Right hindlimb (tissue), 1 donor: ENCODE results near the gene DUXA.
A peak's percentile ranks its signal among the peaks of the same experiment; 100 is the strongest.
"Not testable (repeated sequence)": the region's sequence is repeated elsewhere in the genome, so short reads cannot be mapped to it uniquely, and the experiment has no call there.

Experiments
- DNase-seq: peaks from one replicate; pipeline ENCODE4 v3.0.0-alpha.2; 2018

The DUXA gene

GRCh38 chr19:57167385-57167784 is at the start of gene DUXA:
TSS of gene DUXA (minus strand) at chr19:57167485. CDS start at chr19:57167443, 42 bp downstream.
- DNase-seq, result no peak

DNA sequence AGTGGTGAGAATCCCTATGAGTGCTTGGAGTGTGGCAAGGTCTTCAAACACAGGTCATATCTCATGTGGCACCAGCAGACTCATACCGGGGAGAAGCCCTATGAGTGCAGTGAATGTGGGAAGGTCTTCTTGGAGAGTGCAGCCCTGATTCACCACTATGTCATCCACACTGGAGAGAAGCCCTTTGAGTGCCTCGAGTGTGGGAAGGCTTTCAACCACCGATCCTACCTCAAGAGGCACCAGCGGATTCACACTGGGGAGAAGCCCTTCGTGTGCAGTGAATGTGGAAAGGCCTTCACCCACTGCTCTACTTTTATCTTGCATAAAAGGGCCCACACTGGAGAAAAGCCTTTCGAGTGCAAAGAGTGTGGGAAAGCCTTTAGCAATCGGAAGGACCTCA is 44.8 kb upstream of the DUXA start:
- no peak for DNase-seq

GRCh38 chr19:57210381-57210780 is 43.1 kb upstream of the DUXA start:
- no peak for DNase-seq

DNA sequence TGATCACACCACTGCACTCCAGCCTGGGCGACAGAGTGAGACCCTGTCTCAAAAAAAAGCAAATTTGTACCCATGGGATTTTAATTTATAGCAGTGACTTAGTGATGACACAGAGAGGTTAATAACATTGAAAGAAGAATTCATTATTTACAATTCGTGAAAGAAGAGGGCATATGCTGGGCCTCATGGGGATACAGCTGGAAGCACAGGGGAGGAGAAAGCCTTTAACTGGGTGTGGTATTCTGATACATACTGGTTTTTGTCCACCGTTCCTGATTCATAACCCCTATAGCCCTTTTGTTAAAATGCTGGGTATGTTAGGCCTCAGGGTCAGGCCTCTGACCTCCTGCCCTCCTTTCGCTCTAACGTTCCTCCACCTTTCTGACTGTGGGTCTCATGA is 34.9 kb upstream of the DUXA start:
- DNase-seq, result no peak

GRCh38 chr19:57197874-57198273 is 30.6 kb upstream of the DUXA start:
- DNase-seq, result not testable (repeated sequence)

GRCh38 chr19:57192993-57193392 is 25.7 kb upstream of the DUXA start:
- DNase-seq, result no peak

- DNase-seq, result no peak
Measured at GRCh38 chr19:57192077-57192420, 24.8 kb upstream of the DUXA start.

DNA sequence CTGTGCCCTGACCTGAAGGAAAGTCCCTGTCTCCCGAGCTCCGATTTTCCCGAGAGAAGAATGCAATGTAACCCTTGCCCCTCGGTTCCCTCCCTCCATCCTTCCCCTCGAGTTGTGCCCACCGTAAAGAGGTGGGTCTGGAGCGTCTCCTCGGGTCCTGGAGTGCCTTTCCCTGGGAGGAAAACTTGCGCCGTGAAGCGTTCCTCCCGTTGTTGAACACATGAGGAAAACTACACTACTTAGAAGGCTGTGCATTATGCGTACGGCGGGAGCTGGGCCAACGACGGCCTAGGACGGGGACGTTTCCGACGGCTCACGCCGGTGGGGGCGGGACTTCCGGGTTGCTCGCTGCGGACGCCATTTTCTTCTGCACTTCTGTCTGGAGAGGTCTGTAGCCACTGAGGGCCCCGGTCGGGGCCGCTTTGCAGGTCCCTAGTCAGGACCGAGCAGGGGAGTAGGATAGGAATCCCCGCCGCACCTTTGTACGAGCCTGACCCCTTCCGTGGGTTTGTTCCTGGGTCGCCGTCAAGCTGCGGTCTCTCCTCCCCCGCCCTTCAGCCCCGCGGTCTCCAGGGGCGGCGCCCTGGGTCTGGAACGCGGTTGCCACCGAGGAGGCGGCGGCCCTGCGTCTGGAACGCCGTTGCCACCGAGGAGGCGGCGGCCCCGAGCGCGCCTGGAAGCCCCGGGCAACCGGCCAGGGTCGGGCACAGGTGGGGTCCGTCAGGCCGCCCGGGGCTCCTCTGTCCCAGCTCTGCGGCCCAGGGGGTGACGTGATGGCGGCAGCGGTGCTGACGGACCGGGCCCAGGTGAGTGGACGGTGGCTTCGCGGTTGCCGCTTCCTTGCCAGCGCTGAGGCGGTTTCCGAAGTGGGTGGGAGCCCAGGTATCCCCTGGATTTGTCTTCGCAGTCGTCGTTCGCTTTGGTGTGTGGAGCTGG is 24.1 kb upstream of the DUXA start, which contains the start of gene ZNF264:
Gene ZNF264 (plus strand): TSS at position 360 of the 936 bp plus-strand sequence. CDS start 414 bp downstream, at position 774.
- peak; percentile 96 for DNase-seq

DNA sequence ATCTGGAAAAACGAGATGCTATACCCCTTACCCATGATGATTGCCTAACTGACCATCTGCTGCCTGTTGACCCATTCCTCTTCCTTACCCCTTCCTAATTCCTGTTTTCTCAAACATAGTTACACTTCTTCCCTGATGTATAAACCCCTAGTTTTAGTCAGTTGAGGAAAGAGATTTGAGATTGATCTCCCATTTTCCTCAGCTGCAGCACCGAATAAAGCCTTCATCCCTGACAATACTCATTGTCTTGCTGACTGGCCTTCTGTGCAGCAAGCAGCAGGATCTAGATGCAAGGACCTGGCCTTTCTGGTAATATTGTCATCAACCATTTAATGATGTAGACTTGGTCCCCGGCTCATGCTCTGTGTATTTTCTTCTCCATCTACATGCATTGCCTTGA is 23.0 kb upstream of the DUXA start:
- DNase-seq, result no peak

DNA sequence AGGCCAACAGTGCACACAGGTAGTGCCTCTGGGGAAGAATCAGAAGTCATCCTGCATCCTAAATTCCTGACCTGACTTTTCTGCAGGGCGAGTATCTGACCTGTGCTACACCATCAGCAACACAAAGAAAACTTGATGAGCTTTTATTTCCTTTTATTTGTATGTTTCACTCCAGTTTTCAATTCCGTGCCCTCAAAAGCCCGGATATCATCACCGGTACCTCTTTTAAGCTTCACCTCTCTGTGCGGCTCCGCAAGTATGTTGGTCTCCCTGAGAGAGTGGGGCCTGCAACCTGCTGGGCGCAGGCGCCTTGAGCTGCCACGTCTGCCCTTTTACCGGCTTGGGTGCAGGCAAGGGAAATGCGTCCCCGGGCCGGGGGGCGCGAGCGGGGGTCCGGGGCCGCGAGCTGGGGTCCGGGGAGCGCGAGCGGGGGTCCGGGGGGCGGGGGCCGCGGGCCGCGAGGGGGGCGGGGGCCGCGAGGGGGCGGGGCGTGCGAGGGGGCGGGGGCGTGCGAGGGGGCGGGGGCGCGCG is 4.3 kb upstream of the DUXA start:
- peak; percentile 66 for DNase-seq

DNA sequence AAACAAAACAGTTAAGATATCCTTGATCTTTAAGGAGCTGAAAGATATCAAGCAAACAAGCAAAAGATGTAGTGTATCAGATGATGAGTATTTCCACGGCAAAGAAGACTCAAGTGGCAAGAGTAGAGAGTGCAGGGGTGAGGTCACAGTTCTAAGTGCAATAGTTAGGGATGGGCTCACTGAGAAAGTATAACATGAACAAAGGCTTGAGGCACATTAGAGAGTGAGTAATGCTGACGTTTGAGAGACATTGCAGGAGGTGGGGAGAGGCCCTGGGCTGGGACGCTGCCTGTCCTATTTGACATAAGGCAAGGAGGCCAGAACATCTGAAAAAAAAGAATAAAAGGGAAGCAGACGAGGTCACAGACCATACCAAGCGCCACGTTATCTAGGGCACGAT is 1.4 kb downstream of the DUXA start:
- DNase-seq, result no peak

GRCh38 chr19:57161985-57162539 is 5.2 kb downstream of the DUXA start:
- no peak for DNase-seq

DNA sequence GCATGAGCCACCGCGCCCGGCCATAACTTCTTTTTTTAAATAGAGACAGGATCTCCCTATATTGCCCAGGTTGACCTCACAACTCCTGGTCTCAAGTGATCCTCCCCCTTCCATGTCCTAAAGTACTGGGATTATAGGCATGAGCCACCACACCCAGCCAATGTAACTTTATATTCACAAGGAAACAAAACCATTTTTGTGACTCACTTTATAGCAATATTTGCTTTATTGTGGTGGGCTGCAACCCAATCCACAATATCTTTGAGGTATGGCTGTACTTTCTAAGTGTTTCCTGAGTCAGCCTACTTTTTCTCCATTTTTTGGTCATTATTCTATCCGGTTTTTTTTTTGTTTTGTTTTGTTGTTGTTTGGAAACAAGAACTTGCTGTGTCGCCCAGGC is 14.4 kb downstream of the DUXA start:
- DNase-seq, result no peak

- no peak for DNase-seq
Measured at GRCh38 chr19:57141699-57142098, 25.6 kb downstream of the DUXA start.

GRCh38 chr19:57135797-57136196 is 31.5 kb downstream of the DUXA start:
- DNase-seq, result no peak

DNA sequence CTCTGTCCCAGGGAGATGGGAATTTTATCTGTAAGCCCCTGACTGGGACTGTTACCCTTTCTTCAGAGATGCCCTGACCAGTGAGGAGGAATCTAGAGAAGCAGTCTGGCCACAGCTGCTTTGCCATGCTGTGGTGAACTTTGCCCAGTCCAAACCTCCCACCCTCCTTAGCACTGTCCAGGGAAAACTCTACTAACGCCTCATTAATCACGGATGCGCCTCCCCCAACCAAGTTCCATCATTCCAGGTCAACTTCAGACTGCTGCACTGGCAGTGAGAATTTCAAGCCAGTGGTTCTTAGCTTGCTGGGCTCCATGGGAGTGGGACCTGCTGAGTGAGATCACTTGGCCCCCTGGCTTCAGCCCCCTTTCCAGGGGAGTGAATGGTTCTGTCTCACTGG is 39.9 kb downstream of the DUXA start:
- DNase-seq, result not testable (repeated sequence)

DNA sequence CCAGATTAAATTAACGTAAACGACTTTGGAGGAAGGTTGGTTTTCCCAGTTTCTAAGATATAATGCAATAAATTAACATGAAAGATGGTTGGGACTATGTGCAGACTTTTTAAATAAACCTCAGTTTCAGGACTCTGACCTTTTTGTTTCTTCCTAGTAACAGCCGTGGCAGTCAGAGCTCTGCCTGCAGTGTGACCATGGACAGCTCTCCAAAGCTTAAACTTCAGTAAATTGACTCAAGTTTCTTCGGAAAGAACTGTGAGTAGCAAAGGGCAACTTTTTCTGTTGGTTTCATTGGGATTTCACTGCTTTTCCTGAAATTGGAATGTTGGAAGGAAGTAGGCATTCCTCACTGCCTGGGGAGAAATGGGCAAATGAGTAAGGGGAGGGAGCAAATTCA is 43.4 kb downstream of the DUXA start:
- DNase-seq, result no peak

DNA sequence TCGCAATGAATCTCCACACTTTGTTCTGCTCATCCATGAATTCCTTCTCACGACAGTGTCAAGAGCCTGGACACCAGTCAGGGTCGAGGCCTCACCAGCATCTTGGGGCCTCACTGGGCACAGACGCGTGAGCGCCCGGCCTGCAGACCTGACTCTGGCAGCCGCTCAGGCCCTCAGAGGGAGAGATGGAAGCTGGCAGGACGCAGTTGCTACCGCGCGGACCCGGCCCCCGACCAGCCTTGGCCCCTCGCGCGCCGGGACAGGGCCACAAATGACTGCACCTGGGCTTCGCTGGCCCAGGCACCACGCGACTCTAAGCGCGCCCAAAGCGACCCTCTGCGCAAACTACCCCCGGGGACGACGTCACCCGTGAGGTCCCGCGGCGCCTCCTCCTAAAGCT is 48.4 kb downstream of the DUXA start:
- DNase-seq, result no peak

- DNase-seq, result not testable (repeated sequence)
Measured at GRCh38 chr19:57113501-57113900, 53.8 kb downstream of the DUXA start.

DNA sequence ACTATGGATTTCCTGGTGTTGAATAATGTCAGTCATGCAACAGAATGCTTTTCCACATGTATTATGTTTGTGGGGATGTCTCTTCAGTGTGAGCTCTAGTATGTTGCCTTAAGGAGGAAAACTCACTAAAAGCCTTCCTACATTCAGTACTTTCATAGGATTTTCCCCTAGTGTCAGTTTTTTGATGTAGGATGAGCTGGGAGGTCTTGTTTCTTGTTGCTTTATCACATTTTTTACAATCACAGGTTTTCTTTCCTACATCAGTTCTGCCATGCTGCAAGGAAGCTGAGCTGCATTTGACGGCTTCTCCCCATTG is 56.0 kb downstream of the DUXA start:
- DNase-seq, result no peak

DNA sequence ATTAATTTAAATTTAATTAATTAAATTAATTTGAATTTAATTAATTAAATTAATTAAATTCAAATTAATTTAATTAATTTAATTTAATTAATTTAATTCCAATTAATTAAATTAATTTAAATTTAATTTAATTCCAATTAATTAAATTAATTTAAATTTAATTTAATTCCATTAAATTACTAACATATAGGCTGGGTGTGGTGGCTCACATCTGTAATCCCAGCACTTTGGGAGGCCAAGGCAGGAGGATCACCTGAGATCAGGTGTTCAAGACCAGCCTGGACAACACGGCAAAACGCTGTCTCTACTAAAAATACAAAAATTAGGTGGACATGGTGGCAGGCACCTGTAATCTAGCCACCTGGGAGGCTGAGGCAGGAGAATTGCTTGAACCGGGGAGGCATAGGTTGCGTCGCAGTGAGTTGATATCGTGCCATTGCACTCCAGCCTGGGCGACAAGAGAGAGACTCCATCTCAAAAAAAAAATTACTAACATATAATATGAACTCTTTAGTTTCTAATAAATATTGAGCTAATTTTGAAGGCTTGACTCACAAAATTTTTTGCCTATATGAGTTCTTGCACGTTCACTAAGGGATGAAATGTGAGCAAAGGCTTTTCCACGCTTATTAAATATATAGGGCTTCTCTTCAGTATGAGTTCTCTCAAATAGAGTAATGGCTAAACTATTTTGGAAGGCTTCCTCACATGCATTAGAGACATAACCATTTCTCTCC is 56.5 kb downstream of the DUXA start:
- DNase-seq, result no peak

- DNase-seq, result no peak
Measured at GRCh38 chr19:57106722-57107235, 60.5 kb downstream of the DUXA start.

- DNase-seq, result no peak
Measured at GRCh38 chr19:57105976-57106721, 61.1 kb downstream of the DUXA start.
